Stimulated activated naive CD4-positive, alpha-beta T cell (primary cell): ENCODE data around the gene ZNF552.
A peak's percentile ranks its signal among the peaks of the same experiment; 100 is the strongest.

ENCODE experiments used
- DNase-seq, 6 experiments: peaks; one replicate each; lab custom pipeline; 2025; lab: John Stamatoyannopoulos, UW

The ZNF552 gene

DNA sequence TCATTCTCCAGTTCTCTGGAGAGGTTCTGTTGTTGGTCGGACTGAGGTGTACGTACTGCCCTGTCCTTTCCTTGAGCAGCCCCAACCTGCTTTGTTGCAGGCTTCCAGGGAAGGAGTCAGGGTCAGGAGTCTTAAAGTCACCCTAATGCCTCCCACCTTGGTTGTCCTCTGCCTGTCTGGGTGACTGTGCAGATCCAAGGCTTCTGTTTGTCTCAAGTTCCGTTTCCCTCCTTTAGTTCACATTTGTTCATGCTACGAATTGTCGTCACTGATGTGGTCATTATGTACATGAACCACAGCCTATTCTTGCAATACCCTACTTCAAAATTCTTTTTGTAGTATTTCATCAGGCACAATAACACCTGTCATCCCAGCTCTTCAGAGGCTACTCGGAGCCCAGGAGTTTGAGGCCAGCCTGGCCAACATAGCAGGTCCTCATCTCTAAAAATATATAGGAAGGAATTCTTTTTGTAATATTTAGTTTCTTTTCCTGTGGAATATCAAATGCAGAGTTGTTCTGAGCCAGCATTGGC is 37.9 kb downstream of the ZNF552 start:
- no peak for DNase-seq

DNA sequence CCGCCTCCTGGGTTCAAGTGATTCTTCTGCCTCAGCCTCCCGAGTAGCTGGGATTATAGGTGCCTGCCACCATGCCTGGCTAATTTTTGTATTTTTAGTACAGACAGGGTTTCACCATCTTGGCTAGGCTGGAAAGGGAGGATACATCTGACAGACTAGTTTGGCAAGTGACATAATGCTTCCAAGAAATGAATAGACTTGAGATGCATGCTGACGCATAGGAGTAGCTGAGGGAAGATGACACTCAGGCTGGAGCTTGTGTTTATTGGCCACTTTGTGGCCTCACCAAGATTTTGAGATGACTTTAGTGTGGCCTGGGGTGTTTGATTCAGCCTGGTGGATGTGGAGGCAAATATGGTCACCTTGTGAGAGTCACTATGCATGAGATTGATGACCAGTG is 41.2 kb downstream of the ZNF552 start:
- no peak for DNase-seq

- no peak for DNase-seq
These were observed 43.3 kb downstream of the ZNF552 start for GRCh38 chr19:57771417-57771816.

DNA sequence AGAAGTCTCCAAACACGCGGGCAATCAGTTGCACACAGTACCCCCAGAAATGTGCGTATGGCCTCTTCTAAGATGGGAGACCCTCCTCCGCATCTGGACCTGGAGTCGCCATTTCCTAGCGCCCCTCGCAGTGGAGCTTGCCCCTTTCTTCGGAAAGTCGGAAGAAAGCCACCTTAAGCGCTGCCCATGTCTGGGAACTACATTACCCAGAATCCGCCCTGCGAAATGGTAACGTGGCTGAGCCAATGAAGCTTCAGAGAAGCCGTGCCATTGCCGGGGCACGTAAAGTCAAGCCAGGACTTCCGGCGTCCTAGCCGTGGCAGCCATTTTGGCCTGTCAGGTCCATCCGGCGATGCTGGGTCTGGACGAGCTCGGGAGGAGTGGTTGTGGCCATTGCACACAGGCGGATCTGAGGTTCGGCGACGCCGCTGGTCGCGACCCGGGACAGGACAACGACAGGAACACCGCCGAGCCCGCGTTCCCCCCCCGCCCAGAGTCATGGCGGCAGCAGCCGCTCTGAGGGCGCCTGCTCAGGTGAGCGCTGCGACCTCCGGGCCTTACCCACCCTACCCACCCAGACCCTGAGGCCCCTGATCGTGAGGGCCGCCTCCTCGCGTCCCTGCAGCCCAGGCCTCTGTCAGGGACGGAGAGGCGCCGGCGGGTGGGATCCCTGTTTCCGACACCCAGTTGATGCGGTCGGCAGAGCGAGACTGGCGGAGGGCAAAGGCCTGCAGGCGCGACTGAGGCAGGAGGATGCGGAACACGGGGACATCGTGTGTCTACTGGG is 45.2 kb downstream of the ZNF552 start, which contains the start of gene ZNF586:
Gene ZNF586, plus strand, starts transcription at position 332 of the 787 bp plus-strand sequence. Its CDS starts 167 bp downstream, at position 499.
- DNase-seq: peak; percentile 71 to 86 (median 80)

DNA sequence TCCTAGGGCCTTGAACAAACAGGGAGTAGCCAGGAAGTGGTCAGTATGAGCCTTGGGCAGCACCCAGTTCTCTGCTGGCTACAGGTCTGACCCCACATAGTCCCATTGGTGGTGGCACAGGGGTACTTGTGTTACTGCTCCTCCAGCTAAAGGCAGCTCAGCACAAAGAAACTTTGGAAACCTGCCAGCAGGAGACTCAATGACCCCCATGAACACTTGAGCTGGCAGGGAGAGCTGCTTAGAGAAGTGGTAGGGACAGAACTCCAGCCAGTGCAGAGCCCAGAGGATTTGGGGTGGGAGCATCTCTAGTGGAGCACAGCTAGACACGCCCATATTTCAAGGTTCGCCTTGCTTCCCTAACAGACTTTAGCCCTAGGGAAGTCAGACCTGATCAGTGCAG is 55.6 kb downstream of the ZNF552 start:
- DNase-seq: no peak

DNA sequence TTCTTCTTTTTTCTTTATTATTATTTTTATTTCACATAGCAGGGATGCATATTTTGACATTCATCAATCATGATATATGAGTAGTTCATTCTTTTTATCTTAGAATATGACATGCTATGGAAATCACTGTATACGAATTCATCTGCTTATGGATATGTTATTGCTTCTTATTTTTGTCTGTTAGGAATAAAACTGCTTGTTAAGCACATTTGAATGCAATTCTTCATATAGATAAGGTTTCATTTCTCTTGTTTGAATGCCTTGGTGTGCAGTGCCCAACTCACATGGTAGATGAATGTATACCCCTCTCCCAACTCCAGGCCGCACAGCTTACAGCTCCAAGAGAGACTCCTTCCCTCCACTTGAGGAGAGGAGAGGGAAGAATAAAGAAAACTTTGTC is 56.8 kb downstream of the ZNF552 start:
- no peak for DNase-seq
